ENCODE results near the gene COBL. TPM values are rescaled to one million over a fixed set of nuclear protein-coding genes. Genes with fewer than 3 reads are reported as not detected.

Gene COBL
- total RNA-seq, 1 donor from 2014 or later, result 9.2 TPM

DNA sequence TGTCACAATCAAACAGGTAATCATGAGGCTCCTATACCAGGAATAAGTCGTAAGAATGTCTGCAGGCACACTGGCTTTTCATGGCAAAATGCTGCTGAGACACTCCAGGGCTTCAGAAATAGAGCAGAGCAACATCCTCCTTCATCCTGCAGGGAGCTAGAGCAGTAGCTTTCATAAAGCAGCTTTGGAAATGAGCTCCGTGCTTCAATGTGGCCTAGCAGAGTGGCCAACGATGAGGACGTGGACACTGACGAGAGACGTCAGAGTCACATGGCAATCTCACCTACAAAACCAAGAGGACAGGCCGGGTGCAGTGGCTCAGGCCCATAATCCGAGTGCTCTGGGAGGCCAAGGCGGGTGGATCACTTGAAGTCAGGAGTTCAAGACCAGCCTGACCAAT is 9.8 kb downstream of the COBL start:
- DNase-seq (ENCODE audit: low spot score), result no peak

DNA sequence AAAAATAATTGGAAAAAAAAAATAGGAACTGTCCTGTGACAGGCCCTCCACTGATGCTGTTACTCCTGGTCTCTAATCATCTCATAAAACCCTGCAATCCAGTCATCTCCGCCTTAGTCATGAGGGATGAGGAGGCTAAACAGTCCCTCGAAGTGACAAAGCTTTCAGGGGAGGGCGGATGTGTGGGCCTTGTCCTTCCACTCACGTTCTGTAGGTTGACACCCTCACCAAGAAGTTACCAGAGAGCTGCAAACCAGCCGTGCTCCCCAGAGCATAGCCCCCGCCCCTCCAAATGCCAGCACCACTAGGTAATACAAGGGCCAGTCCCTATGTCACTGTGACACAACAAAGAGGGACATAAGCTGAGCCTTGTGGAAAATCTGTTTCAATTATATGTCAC is 11.9 kb downstream of the COBL start:
- DNase-seq (ENCODE audit: low spot score), result no peak

DNA sequence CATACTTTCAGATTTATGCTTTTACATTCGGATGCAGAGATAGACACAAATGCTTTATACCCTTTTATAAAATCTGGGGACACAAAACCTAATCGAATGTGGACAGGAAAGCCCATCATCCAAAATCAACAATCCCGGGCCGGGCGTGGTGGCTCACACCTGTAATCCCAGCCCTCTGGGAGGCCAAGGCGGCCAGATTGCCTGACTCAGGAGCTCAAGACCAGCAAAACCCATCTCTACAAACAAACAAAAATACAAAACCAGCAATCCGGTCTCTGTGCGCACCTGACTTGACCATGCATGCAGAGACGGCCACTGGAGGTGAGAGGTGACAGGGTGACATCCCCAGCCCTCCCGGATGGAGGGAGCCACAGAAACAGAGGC is 13.5 kb downstream of the COBL start:
- no peak for DNase-seq (ENCODE audit: low spot score)

DNA sequence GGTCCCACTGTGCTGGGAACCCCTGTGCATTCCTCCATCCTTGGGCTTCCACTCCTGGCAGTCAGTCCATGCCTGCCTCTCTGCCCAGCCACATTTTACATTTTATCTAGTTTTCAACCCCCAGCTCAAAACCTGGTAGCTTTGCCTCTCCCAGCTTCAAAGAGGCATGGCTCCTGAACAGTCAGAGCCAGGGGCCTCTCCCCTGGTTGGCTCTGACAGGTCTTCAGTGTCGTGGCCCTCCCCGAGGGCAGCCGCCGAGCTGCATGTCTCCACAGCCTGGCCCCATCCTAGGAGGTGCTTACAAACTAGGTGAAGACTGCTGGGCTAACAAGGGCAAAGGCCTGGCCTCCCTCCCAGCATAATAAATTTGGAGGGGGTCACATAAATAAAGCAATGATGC is 14.8 kb downstream of the COBL start:
- DNase-seq (ENCODE audit: low spot score), result peak; percentile 47

DNA sequence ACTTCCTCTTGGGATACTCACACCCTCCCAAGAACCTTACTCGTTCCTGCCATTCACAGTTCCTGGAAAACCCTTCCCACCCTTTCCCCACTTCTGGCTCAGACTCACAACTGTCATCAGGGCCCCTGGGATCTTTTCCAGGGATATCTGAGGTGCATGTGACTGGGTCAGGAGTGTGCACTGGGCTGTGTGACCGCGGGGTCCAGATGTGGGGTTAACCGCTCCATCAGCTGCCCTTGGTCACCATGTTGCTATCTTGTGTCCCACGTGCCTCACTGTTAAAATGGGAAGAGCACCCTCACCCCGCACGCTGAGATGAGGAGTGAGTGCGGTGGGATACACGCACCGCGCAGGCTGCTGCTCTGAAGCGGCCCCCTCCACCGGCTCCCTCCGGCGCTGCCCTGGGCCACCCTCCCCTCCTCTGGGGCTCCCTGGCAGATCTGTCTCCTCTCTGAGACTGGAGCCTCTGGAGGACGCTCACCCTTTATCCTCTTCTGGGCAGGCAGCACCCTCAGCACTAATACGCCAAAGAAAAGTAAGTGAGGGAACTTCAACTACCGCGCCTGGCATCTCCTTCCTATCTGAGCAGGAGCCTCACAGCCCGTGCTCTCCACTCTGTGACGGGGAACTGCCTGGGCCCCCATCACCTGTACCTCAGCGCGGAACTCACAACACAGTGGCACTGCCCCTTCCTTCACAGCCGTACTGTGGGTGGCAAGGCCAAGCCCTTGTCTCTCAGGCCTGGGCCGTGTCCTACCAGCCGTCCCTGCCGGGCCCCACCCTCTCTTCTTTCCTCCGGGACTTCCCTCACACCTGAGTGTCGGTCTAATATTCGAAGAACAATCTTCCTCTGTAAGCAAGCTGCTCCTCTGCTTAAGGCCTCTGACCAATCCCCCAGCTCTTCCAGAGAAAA is 15.6 kb downstream of the COBL start:
- DNase-seq (ENCODE audit: low spot score), result peak; percentile 59

DNA sequence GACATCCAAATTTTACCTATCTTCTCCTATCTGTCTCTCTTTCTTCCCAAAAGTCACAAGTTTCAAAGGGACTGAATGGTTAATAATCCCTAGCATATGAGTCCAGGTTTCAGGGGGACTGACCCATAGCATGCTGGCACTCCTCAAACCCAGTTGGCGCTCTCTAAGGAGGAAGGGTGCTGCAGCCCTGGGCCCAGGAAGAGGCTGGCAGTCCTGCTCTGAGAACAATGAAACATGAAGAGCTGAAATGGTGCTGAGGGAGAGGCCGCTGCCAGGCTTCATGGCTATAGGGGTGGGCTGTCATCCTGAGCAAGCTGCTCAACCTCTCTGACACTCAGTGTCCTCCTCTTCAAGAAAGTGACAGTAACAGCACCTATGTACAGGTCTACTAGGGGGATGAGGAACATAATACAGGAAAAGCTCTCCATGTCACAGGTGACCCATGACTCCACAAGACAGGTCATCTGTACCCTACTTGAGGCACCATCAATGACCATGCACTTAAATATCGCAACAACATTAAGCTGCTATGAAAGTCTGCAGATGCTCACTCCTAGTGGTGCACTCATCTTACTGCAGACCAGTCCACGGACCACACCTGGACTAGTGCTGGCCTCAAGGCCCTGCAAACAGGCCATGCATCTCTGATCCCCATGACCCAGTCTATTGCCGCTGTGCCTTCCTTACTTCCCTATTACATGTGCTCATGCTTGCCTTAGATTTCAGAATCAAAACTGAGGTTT is 17.0 kb downstream of the COBL start:
- no peak for DNase-seq (ENCODE audit: low spot score)

DNA sequence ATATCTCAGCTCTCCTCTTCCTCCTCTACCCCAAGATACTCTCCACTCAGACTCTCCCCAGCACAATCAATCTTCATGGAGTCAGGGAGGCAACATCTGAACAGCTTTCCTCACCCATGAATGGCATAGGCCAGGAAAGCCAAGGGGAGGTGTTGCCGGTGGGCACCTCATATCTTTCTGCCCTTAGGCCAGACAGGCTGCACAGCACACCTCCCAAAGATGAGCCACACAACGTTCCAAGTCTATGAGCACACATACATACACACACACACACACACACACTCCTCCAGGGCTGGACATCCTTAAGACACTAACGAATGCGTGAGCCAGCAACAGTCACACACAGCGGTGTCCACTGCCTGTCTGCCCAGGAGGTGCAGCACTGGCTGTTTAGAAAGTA is 17.7 kb downstream of the COBL start:
- no peak for DNase-seq (ENCODE audit: low spot score)

DNA sequence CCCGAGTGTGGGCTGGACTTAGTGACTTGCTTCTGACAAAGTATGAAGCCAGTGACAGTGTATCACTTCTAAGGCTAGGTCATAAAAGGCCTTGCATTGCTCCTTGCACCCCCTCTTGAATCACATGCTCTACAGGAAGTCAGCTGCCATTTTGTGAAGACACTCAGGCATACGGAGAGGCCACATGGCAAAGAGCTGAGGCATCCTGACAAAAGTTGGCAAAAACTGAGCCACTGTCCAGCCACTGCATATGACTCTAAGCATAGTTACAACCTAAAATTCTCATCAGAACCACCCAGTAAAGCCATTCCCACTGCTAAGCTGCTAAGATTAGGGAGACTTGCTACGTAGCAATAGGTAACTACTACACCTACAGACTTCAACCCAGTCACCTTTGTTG is 18.6 kb downstream of the COBL start:
- no peak for DNase-seq (ENCODE audit: low spot score)

DNA sequence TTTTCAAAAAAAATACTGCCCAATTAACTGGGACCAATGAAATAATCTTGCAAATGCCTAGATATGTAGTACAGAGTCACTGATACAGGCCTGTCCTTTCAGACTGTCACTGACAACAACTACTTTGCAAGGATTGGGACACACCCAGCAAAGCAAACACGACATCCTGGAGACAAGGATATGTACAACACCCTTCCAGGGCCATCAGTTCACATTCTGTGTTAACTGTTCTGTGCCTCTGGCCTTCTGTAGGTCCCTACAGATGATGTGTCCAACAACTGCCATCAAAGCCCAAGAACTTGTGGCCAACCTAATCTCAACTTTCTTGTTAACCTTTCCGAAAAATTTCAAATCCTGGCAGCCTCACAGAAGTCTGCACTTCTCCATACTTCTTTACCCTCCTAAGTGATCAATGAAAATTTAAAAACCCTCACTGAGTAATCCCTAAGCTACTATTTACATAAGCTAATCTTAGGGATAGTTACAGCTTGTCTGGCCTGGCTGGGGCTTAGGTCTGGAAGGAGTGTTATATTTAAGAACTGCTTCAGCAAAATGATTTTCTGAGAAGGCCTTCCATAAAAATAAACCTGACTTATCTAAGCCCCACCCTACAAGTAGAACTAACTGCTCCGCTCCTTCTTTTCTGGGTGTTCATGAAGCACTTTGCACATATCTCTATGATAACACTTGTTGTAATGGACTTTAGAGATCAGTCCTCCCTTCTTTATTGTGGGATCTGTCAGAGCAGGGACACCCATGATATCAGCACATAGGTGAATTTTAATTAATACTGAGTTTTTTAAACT is 21.0 kb downstream of the COBL start:
- no peak for DNase-seq (ENCODE audit: low spot score)

DNA sequence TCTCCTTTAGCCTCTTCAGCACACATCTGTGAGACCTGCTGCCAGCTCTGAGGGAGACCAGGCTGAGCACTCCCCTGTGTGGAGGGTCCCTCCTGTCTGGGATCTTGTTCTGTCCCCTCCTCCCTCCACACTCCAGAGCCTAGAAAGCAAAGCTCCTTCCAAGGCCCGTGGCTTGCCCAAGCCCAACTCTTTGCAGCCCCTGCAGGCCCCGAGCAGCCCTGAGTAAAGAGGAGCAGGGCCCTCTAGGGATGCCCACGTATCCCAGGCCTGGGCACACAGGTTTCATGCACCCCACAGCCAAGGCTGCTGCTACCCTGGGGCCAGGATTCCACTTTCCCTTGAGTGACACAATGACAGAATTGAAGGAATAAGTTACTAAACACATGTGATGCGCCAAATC is 24.0 kb downstream of the COBL start:
- DNase-seq (ENCODE audit: low spot score), result no peak

DNA sequence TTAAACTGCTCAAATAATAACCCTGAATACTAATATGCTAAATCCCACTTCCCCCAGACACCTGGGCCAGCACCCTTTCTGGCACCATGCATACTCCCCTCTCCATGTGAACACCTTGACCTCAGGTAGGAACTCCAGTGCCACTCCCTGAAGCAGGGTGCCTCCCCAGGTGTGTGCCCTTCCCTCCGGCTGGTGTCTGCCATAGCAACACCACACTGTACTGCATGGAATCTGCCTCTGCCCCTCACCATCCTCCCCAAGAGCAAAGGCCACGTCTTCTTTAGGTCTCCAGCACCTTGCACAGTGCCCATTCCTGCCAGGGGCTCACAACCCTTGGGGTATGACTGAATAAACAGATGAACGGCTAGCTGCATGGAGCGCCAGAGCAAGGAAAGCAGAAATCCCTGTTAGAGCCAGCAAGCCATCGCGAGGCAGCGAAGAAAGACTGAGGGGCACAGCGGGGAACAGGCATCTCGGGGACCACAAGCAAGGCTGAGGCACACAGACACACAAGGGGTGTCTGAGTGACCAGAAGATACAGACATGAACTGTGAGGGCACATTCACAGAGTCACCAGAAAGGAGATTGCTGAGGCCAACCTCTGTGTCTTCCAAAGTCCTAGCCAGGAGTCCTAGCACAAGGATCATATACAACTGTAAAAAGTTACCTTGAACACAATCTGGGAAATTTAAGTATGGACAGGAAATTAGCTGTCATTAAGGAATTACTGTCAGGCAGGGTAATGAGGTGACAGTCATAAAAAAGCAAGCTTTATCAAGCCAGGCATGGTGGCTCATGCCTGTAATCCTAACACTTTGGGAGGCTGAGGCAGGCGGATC is 25.7 kb downstream of the COBL start:
- no peak for DNase-seq (ENCODE audit: low spot score)

DNA sequence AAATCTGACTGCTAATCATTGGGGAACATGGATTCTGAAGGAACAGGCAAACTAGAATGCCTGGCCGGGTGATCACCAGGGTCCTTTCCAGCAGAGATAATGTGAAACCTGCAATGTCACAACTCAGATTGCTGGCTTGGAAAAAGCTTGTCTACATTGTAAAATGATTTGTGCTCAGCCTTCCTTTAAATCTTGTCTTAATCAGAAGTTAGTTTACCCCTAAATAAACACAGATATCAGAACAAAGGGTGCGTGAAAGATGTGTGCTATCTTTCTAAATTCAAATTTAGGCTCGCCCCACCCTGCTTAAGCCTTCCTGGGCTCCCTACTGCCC is 26.3 kb downstream of the COBL start:
- DNase-seq (ENCODE audit: low spot score), result no peak

DNA sequence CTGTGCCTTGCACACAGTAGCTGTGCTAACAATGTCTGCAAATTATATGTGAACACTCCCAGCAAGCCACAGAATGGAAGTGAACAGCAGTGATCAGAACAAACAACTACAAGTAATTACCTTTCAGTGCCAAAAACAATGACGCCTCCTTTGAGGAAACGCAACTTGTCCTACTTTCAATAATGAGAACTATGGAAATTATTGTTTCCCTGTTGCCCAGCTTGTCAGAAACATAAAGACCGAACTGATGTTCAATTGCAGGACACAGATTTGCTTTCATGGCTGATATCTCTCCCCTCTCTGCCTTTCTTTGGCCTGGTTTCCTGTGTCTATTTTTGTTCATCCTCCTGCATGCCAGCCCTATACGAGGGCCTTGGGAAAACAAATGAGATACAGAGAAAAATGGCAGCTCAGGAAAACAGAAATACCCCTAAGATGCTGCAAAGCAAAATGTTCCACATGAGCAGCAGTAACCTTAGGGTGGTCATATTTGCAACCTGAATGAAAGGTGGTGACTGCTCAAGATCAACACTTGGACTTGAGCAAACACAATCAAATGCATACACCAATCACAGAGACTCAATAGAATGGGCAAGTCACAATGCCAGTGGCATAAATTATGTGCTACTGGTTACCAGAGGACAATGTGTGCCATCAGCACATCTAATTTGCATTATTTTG is 26.8 kb downstream of the COBL start:
- no peak for DNase-seq (ENCODE audit: low spot score)

DNA sequence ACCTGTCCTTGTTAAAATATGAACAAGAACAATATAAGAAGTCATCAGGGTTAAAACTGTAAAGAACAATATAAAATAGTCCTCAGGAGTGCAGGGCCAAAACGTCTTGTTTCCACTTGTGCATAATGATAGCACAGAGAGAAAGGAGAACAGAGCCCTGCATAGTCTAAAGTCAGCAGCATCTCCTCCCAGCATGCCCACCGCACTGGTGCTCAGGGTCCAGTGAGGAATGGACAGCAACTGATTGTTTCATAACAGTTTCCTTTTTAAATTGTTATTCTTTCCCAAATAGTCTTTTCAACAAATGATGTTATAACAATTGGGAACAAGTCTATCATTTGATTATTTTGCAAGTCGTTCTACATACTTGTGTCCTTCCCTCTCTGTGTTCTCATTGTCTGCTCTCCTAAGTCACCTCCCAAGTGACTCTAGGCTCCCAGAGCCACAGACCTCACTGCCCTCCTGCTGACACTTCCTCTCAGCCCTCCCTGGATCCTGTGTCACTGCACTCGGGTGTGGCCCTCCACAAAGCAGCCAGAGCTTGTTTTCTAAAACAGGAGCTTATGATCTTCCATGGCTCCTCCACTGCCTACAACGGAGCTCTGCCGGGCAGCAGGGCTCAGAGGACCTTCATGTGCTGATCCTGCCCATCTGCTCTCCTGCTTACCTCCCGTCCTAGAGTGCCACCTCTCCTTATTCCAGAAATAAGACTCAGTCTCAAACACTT is 27.6 kb downstream of the COBL start:
- DNase-seq (ENCODE audit: low spot score), result no peak

DNA sequence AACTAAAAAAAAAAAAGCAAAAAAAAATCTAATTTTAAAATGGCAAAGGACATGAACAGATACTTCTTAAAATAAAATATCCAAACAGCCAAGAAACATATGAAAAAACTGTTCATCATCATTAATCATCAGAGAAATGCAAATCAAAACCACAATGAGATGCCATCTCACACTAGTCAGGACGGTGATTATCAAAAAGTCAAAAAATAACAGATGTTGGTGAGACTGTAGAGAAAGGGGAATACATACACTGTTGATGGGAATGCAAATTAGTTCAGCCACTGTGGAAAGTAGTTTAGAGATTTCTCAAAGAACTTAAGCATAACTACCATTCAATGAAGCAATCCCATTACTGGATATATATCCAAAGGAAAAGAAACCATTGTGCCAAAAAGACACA is 30.2 kb downstream of the COBL start:
- DNase-seq (ENCODE audit: low spot score), result no peak

DNA sequence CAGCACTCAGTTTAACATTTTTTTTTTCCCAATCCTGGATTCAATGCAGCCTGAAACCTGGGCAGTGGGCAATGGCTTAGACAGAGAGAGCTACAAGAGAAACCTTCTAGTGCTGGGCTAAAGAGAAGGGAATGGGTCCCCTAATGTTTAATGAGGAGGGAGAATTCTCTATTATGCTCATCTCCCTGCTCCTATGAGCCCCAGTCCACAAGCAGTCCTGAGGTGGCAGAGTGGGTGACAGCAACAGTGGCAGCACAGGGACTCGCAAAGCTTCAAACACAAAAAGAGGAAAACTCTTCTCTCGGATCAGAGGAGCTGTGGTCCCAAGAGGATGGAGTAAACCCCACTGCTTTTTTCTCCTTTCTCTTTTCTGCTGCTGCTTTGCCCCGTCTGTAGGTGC is 36.5 kb downstream of the COBL start:
- no peak for DNase-seq (ENCODE audit: low spot score)

DNA sequence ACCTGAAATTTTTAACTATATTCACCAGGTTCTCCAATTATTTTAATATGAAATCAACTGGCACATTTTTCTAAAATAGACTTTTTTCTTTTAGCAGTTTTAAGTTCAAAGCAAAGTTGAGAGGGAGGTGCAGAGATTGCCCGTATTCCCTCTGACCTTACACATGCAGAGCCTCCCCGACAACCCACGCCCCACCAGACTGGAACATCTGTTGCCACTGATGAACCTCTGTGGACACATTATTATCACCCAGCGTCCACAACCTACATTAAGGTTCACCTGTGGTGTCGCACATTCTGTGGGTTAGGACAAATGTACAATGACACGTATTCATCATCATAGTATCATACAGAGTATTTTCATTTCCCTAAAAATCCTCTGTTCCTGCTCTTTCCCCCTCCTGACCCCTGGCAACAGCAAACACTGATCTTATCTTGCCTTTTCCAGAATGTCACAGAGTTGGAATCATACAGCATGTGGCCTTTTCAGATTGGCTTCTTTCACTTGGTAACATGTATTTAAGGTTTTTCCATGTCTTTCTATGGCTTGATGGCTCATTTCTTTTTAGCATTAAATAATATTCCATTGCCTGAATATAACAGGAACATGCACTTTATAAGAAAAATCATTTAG is 37.1 kb downstream of the COBL start:
- DNase-seq (ENCODE audit: low spot score), result no peak

DNA sequence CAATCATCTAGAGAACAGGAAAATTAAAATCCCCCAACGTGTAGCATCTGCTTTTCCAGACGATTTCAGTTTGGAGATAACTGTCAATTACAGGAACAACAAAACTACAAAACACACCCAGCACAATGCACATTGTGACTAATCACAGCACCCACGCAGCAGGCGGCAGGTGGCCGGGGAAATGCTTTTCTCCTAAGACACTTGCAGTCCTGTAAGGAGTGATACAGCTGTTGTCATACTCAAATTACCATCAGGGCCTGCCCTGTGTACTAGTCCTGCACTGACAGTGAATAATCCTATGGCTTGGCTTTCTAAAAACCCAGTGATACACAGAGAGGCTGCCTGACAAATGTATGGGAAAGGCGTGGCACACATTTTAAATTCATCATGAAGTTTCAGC is 37.8 kb downstream of the COBL start:
- no peak for DNase-seq (ENCODE audit: low spot score)

DNA sequence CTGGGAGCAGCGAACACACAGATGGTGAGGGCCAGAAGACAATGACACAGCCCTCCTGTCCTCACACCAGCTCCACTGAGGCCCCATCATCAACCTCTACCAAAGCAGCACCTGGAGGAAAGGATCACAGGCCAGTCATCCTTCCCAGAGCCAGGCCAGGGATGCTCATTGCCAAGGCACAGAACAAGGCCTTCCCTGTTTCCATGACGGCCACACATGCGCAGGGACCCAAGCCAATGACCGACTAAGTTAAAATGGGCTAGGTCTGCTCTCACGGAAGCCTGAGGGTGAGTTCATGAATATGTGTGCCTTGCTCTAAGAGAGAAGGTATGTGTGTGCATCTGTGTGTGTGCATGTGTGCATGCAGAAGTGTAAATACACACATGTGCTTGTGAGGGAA is 39.6 kb downstream of the COBL start:
- DNase-seq (ENCODE audit: low spot score), result no peak

Measured in mesenteric fat pad (tissue), 1 donor.